K562 (cell line): ENCODE results near the gene DDR1. TPM values are rescaled to one million over a fixed set of nuclear protein-coding genes. Genes with fewer than 3 reads are reported as not detected.

Source experiments
- ARID2 ChIP-seq: fragments of 450-650 bp; IDR thresholded peaks from 2 replicates; pipeline ENCODE4 v1.6.1; 2017; ENCODE audit warnings: antibody characterized with exemption, mild to moderate bottlenecking
- BRD9 ChIP-seq: fragments of 450-650 bp; IDR thresholded peaks from 2 replicates; pipeline ENCODE4 v1.6.1; 2018; ENCODE audit warnings: low read depth; ENCODE audit not compliant: partially characterized antibody
- HEY1 ChIP-seq: fragments of 250-450 bp; sonication (Bioruptor Pico); IDR thresholded peaks from 2 replicates; pipeline ENCODE4 v1.5.0; 2020; ENCODE audit warnings: mild to moderate bottlenecking, moderate library complexity, borderline replicate concordance
- NFATC3 ChIP-seq: fragments of 450-650 bp; IDR thresholded peaks from 2 replicates; pipeline ENCODE4 v1.6.1; 2017; ENCODE audit warnings: mild to moderate bottlenecking
- NKRF ChIP-seq: fragments of 450-650 bp; IDR thresholded peaks from 2 replicates; pipeline ENCODE4 v1.6.1; 2016; ENCODE audit warnings: borderline replicate concordance
- OTX1 ChIP-seq: fragments of 450-650 bp; formaldehyde crosslinking; IDR thresholded peaks from 2 replicates; pipeline ENCODE4 v1.4.0; 2022; ENCODE audit warnings: mild to moderate bottlenecking
- polyA plus RNA-seq, 8 experiments: library from polyadenylated mRNA; depleted of rRNA in 4 of 8; stranded (reverse) in 5 of 8; unstranded in 3 of 8; fragments of >200 nt; fragmentation: Nextera tagmentation in 2 of 8; fragmentation: Illumina TruSeq in 1 of 8; extraction: Ambion mirVana in 2 of 8; extraction: Trizol in 1 of 8; gene quantifications; 2 replicates each; pipeline versions ENCODE4 v1.2.1 to v1.2.3, GENCODE V29; 2011 to 2014; ENCODE audit warnings: inconsistent platforms in 1 of 8, missing spikeins in 1 of 8
- total RNA-seq, 7 experiments: library from RNA; depleted of rRNA in 6 of 7; stranded (reverse); fragments of >200 nt in 6 of 7; fragmentation: Illumina TruSeq in 2 of 7; extraction: Trizol in 2 of 7; gene quantifications; 2 replicates each; pipeline versions ENCODE4 v1.2.1 to v1.2.3, GENCODE V29; 2011 to 2021; ENCODE audit warnings: low replicate concordance in 1 of 7

DDR1 gene
- total and polyA plus RNA-seq, 9 of the 15 experiments (the other 6 are each of a cell fraction or from before 2014, with no cell fraction given), result 1.4 to 44.6 (median 12.2) TPM

- no peak for TF ChIP-seq ARID2
- TF ChIP-seq HEY1 (CRISPR knock-in tag), result no peak
- TF ChIP-seq NFATC3, result peak; percentile 67; the same call in 1 of the 2 replicates
- peak; percentile 8 for TF ChIP-seq BRD9
- no peak for TF ChIP-seq OTX1
- TF ChIP-seq NKRF, result no peak
These were observed 8.1 kb upstream of the DDR1 start (continued) for GRCh38 chr6:30876039-30876730.
